Keratinocyte (primary cell): ENCODE data around the gene PHETA1.

Source experiments
- EZH2 ChIP-seq: IDR thresholded peaks from one replicate; pipeline ENCODE4 v1.6.1; 2012; ENCODE audit warnings: inconsistent platforms, mild to moderate bottlenecking, low read length, moderate library complexity
- TF ChIP-seq, protein P1 (sequence below), 3 experiments: IDR thresholded peaks in 1 of 3; conservative IDR thresholded peaks in 1 of 3; optimal IDR thresholded peaks in 1 of 3; 2 replicates in 2 of 3; 3 replicates in 1 of 3; pipeline versions ENCODE3 to v1.5.1; 2011; ENCODE audit warnings: low read length in 3 of 3, mild to moderate bottlenecking in 3 of 3, moderate library complexity in 2 of 3, control low read depth in 1 of 3, inconsistent platforms in 1 of 3; ENCODE audit not compliant: insufficient read depth in 2 of 3; ENCODE audit errors: extremely low read depth in 1 of 3

DNA sequence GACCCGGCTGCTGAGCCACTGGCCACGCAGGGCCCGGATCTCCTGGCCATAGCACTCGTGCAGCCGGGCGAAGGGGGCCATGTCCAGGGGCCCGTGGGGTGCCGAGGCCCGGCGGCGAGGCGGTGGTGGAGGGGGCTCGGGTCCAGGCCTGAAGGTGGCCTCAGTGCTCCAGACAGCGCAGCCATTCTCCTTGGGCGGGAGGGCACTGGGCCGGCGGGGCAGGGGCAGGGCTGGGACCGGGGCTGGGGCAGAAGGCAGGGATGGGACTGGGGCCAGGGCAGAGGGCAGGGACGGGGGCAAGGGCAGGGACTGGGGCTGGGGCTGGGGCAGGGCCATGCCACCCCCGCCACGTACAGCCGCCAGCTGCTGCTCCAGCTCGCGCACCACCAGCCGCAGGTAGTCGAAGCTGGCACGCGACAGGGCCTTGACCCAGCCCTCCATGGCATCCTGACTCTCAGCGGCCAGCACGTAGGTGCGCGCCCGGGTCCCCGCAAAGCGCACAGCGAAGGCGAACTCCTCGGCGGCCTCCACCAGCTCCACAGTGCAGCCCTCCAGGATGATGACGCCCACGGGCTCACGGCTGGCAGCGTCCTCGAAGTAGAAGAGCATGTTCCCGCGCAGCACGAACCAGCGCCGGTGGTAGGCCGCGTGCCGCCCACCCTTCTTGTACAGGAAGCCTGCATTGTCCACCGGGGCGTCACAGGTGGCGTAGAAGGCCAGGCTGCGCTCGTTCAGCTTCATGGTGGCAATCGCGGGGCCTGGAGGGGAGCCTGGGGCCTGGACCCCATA is 6.0 kb downstream of the PHETA1 start:
- TF ChIP-seq EZH2, result no peak
- TF ChIP-seq, protein P1, sequence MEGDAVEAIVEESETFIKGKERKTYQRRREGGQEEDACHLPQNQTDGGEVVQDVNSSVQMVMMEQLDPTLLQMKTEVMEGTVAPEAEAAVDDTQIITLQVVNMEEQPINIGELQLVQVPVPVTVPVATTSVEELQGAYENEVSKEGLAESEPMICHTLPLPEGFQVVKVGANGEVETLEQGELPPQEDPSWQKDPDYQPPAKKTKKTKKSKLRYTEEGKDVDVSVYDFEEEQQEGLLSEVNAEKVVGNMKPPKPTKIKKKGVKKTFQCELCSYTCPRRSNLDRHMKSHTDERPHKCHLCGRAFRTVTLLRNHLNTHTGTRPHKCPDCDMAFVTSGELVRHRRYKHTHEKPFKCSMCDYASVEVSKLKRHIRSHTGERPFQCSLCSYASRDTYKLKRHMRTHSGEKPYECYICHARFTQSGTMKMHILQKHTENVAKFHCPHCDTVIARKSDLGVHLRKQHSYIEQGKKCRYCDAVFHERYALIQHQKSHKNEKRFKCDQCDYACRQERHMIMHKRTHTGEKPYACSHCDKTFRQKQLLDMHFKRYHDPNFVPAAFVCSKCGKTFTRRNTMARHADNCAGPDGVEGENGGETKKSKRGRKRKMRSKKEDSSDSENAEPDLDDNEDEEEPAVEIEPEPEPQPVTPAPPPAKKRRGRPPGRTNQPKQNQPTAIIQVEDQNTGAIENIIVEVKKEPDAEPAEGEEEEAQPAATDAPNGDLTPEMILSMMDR (optimal IDR thresholded peaks at IDR 0.05 in 1 of 3, IDR thresholded peaks at IDR 0.05 in 1 of 3, conservative IDR thresholded peaks at IDR 0.05 in 1 of 3; ENCODE audit: extremely low read depth in 1 of 3, insufficient read depth in 2 of 3, low read length in 3 of 3), result no peak
